ENCODE data around the gene PROX1.

GRCh38 chr1:214004014-214004413 is 16.2 kb downstream of the PROX1 start:
- no peak for TF ChIP-seq CTCF (IDR thresholded peaks at IDR 0.05; ENCODE audit: insufficient read depth, low read length)
- TF ChIP-seq REST (IDR thresholded peaks at IDR 0.05; ENCODE audit: insufficient replicate concordance, low read depth): no peak
- no peak for TF ChIP-seq POLR2AphosphoS5 (IDR thresholded peaks at IDR 0.05; ENCODE audit: low read depth)
- TF ChIP-seq SPI1 (IDR thresholded peaks at IDR 0.05; ENCODE audit: borderline replicate concordance, low read depth): no peak
